ENCODE results near the gene VSNL1.

VSNL1 gene

DNA sequence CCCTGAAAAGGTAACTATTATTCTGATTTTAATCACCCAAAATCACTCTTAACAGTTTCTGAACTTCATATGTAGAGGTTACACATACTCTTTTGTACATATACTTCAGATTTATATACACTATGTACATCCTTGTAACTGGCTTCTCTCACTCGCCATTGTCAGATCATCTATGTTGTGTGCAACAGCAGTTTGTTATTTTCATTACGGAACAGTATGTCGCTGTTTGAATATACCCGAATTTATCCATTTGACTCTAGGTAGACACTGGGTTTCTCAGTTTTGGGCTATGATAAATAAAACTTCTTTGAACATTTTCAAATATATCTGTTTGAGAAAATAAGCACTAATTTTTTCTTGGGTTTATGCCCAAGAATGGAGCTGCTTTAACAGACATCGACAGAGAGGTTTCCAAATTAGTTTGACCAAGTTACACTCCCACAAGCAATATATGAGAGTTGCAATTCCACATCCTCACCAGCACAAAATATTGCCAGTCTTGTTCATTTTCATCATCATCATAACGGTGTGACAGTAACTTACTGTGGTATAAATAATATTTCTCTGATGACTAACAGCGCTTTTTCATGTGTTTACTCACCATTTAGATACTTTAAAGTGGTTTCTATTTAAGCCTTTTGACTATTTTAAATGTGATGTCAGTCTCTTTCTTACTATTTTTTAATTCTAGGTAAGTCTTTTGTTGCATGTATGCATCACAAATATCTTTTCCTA lies 132.3 kb downstream of the VSNL1 start:
- TF ChIP-seq CTCF (IDR thresholded peaks at IDR 0.05; ENCODE audit: low read depth, low read length), result peak; percentile 22
- peak; percentile 30 to 84 for DNase-seq (ENCODE audit: low read depth in 2 of 2)
- no peak overlapping the region for H3K4me3 ChIP-seq (replicated peaks in 1 of 2; ENCODE audit: low read depth in 2 of 2, low read length in 2 of 2)

DNA sequence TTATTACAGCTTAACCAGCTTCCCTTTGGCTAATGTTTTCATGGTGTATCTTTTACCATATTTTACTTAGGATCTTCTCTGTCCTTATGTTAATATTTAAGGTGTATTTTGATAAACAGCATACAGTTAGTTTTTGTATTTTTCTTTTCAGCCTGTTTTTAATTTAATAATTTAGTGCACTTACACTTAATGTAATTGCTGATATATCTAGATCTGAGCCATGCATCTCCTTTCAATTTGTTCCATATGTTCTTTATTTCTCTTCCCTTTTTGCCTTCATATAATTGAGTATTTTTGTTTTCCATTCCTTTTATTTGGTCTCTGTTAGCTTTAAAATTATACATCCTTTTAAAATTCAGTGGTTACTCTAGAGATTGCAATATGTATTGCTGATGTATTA lies 134.3 kb downstream of the VSNL1 start:
- TF ChIP-seq CTCF (IDR thresholded peaks at IDR 0.05; ENCODE audit: low read depth, low read length), result no peak
- no peak overlapping the region for H3K4me3 ChIP-seq (replicated peaks in 1 of 2; ENCODE audit: low read depth in 2 of 2, low read length in 2 of 2)
- DNase-seq (ENCODE audit: low read depth in 2 of 2), result no peak

DNA sequence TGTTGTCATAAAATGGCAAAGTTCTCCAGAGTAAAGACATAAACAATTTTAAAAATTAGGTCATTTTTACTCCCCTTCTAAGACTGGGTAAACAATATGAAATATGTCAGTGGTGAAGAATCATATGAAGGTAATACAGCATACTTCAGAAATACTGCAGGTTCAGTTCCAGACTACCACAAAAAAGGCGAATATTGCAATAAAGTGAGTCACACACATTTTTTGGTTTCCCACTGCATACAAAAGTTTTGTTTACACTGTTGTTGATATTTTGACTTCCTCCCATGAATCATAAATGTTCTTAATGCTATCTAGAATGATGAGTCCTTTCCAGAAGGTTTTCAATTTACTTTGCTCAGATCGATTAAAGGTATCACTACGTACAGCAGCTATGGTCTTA lies 139.6 kb downstream of the VSNL1 start:
- TF ChIP-seq CTCF (IDR thresholded peaks at IDR 0.05; ENCODE audit: low read depth, low read length), result no peak
- peak in 1 of 2 donors; percentile 67 for DNase-seq (ENCODE audit: low read depth in 2 of 2)

DNA sequence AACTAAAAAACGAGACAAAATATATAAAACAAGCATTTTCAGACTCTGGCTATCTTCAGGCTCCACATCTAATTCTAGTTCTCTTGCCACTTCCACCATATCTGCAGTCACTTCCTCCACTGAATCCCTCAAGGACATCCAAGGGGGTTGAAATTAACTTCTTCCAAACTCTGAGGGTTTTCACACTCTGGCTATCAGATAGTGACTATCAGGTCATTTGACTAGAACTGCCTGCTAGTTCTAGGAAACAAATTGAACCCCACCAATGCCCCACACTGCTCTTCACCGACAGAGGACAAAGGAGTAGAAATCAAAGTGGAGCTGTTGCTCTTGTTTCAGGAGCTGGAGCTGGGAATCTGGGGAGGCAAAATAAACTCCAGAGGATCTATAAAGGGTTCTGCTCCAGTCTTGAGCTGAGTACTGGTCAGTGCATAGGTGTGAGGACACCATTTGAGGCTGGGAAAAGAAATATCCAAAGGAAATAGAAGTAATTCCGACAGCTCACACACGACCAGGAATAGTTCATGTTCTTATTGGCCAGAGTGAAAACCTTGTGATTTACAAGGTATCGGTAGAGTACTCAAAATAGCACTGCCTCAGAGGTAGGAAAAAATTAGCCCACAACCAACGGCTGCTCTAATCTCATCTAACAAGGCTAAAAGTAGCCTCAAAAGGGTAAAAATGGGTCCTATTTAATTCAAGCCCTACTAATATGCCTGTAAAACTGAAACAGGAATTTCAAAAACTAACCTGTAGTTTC lies 141.8 kb downstream of the VSNL1 start:
- H3K4me3 ChIP-seq (replicated peaks in 1 of 2; ENCODE audit: low read depth in 2 of 2, low read length in 2 of 2), result no peak overlapping the region
- no peak for DNase-seq (ENCODE audit: low read depth in 2 of 2)
- TF ChIP-seq CTCF (IDR thresholded peaks at IDR 0.05; ENCODE audit: low read depth, low read length), result no peak

More for the DNA sequence above, 139.6 kb downstream of the VSNL1 start:
- no peak overlapping the region for H3K4me3 ChIP-seq (replicated peaks in 1 of 2; ENCODE audit: low read depth in 2 of 2, low read length in 2 of 2)

- no peak for DNase-seq (ENCODE audit: low read depth in 2 of 2)
- H3K4me3 ChIP-seq (replicated peaks in 1 of 2; ENCODE audit: low read depth in 2 of 2, low read length in 2 of 2), result no peak overlapping the region
- no peak for TF ChIP-seq CTCF (IDR thresholded peaks at IDR 0.05; ENCODE audit: low read depth, low read length)
Observed at GRCh38 chr2:17683981-17684380, 143.5 kb downstream of the VSNL1 start.

- no peak overlapping the region for H3K4me3 ChIP-seq (replicated peaks in 1 of 2; ENCODE audit: low read depth in 2 of 2, low read length in 2 of 2)
- no peak for TF ChIP-seq CTCF (IDR thresholded peaks at IDR 0.05; ENCODE audit: low read depth, low read length)
- no peak for DNase-seq (ENCODE audit: low read depth in 2 of 2)
Observed at GRCh38 chr2:17688600-17688999, 148.1 kb downstream of the VSNL1 start.
